HUES64 (cell line): ENCODE results near the gene SLC30A5. TPM values are rescaled to one million over a fixed set of nuclear protein-coding genes. Genes with fewer than 3 reads are reported as not detected.
"Not testable (repeated sequence)": the region's sequence is repeated elsewhere in the genome, so short reads cannot be mapped to it uniquely, and the experiment has no call there.

ENCODE experiments used
- H3K27ac ChIP-seq: 2 replicates; pipeline ENCODE4 v1.7.0; 2013; ENCODE audit warnings: low read depth, low read length, inconsistent platforms
- H3K27me3 ChIP-seq: 2 replicates; pipeline ENCODE4 v1.6.1; 2013; ENCODE audit warnings: mild to moderate bottlenecking, low read length; ENCODE audit not compliant: insufficient read depth
- H3K36me3 ChIP-seq: 2 replicates; pipeline ENCODE4 v1.6.1; 2013; ENCODE audit warnings: mild to moderate bottlenecking, low read length; ENCODE audit not compliant: insufficient read depth
- H3K4me1 ChIP-seq: 2 replicates; pipeline ENCODE4 v1.6.1; 2013; ENCODE audit warnings: mild to moderate bottlenecking, low read length, moderate library complexity; ENCODE audit not compliant: insufficient read depth
- H3K4me3 ChIP-seq: 2 replicates; pipeline ENCODE4 v1.5.1; 2013; ENCODE audit warnings: mild to moderate bottlenecking, low read length, moderate library complexity
- H3K9ac ChIP-seq: 2 replicates; pipeline ENCODE4 v1.6.1; 2013; ENCODE audit warnings: mild to moderate bottlenecking, low read depth, low read length
- H3K9me3 ChIP-seq: 2 replicates; pipeline ENCODE4 v1.6.1; 2013; ENCODE audit warnings: low read depth, low read length; ENCODE audit not compliant: insufficient read depth
- WGBS: fragments of 150-250, 120-280 bp; methylation state at CpG from one replicate; pipeline ENCODE4 v1.1.7; 2013; ENCODE audit warnings: missing lambda C conversion rate; 5-methylcytosine and 5-hydroxymethylcytosine counted together
- polyA plus RNA-seq, 2 experiments: library from polyadenylated mRNA; stranded (reverse); fragments of 50-300 nt; gene quantifications; one replicate each; pipeline ENCODE4 v1.2.3, GENCODE V29; 2013

SLC30A5 gene
- polyA plus RNA-seq (2013, experiment 1 of 2) = 24.9 TPM
- polyA plus RNA-seq (2013, experiment 2 of 2) = 26.7 TPM

DNA sequence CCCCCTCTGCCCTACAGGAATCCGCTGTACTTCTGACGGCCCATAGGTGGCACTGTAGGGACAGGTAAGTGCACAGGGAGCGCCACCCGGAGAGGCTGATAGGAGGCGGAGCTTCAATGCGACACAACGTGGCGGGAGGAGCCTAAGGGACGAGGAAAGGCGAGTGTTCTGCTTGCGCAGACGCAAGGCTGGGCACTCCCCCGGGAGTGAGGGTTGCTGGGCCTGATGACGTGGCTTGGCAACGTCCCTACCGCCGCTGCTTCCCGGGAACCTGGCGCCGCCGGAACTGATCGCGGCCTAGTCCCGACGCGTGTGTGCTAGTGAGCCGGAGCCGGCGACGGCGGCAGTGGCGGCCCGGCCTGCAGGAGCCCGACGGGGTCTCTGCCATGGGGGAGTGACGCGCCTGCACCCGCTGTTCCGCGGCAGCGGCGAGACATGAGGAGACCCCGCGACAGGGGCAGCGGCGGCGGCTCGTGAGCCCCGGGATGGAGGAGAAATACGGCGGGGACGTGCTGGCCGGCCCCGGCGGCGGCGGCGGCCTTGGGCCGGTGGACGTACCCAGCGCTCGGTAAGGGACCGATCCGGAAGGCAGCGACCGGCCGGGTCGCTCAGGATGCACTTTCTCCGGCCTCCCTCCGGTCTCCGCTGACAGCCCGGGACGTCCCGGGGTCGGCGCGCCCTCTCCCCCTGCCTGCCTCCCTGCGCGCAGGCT lies at the start of gene SLC30A5:
Gene SLC30A5, plus strand, starts transcription at position 244 of the 712 bp plus-strand sequence. Its CDS starts 242 bp downstream, at position 486.
- H3K9ac ChIP-seq = peak within 1 kb of the TSS; percentile 80
- no peaks in the 10 kb centered on the region for H3K9me3 ChIP-seq
- H3K27me3 ChIP-seq = no peaks in the 10 kb centered on the region
- under 1% methylated on average over 79 of the region's 79 CpGs for WGBS
- H3K36me3 ChIP-seq = peaks cover 9% of the 10 kb centered on the region; the same call in 1 of the 2 replicates
- peak within 1 kb of the TSS; percentile 71; the same call in 1 of the 2 replicates for H3K27ac ChIP-seq
- H3K4me1 ChIP-seq = peaks cover 5% of the 10 kb centered on the region; the same call in 1 of the 2 replicates
- peak within 1 kb of the TSS; percentile 77 for H3K4me3 ChIP-seq

DNA sequence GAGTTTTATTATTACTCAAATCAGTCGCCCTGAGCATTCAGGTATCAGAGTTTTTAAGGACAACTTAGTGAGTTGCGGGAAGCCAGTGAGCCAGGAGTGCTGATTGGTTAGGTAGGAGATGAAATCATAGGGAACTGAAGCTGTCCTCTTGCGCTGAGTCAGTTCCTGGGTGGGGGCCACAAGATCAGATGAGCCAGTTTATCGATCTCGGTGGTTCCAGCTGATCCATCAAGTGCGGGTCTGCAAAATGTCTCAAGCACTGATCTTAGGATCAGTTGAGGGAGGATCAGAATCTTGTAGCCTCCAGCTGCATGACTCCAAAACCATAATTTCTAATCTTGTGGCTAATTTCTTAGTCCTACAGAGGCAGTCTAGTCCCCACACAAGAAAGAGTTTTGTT lies 48.6 kb upstream of the SLC30A5 start:
- H3K27ac ChIP-seq, H3K27me3 ChIP-seq, H3K36me3 ChIP-seq, H3K4me3 ChIP-seq, H3K9ac ChIP-seq, H3K4me1 ChIP-seq, H3K9me3 ChIP-seq: not testable (repeated sequence)
- 96% methylated on average over 6 of the region's 6 CpGs for WGBS

DNA sequence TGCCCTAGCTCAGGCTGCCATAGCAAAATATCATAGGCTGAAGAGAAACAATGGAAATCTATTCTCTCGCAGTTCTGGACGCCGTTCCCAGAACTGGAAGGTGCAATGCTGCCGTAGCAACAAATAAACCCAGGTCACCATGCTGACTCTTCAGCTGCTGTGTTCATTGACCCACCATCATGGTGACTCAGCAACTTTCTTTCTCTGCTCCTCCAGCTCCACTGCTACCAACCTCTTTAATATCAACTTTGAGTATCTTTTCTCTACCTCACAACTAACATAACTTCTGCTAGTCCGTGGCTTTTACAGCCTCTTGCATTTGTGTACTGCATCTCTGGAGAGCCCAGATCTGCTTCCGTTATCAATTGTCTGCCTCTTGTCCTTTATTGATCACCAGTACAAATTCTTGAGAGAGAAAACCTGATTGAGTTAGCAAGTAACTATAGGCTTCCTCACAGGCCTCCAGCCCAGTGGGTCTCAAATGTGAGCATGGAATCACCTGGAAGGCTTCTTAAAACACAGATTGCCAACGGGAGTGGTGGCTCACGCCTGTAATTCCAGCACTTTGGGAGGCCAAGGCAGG lies 47.3 kb upstream of the SLC30A5 start:
- Histone ChIP-seq H3K36me3 (no peaks in the 10 kb centered on the region), H3K27me3 (no peaks in the 10 kb centered on the region), H3K9ac (no peak overlapping the region), H3K4me1 (no peaks in the 10 kb centered on the region), H3K27ac (no peak overlapping the region), H3K4me3 (no peak overlapping the region), H3K9me3 (no peaks in the 10 kb centered on the region)
- 93% methylated on average over 8 of the region's 8 CpGs for WGBS

DNA sequence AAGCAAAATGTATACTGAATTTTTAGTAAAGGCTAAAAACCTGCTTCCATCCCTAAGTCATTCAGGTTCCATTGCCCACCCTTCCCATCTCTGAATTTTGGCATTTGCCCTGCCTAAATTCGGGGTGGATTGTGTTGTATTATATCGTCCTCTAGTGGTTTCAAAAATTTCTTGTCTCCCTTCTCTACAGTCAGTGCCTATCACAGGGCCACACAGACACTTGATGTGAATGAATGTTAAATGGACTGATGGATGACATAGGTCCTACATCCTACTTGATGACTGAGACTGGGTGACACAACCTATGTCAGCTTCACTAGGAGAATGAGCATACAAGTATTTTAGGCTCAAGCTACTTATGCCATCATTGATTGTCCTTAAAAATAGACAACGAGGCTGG lies 45.6 kb upstream of the SLC30A5 start:
- Histone ChIP-seq H3K27ac (no peak overlapping the region), H3K4me1 (no peaks in the 10 kb centered on the region), H3K36me3 (no peaks in the 10 kb centered on the region), H3K9ac (no peak overlapping the region), H3K27me3 (no peaks in the 10 kb centered on the region), H3K4me3 (no peak overlapping the region), H3K9me3 (no peaks in the 10 kb centered on the region)
- 49% methylated on average over 2 of the region's 3 CpGs for WGBS

DNA sequence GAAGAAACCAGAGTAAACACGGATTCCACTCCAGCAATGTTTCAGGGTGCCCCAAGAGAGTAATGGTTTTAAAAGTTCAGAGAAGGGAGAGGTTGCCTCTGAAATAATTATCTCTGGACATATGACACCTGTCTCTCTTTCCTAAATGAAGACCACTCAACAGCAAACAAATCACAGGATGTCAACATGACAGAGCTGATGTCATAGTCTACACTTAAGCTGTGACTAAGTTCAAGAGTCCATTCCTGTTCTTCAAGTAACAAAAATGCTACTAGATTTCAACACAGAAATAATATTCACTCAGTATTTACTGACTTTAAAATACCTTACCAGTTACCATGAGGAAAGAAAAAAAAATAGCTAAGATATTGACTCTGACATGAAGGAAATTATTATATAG lies 44.7 kb upstream of the SLC30A5 start:
- no peak overlapping the region for H3K27ac ChIP-seq
- no peak overlapping the region for H3K4me3 ChIP-seq
- no peak overlapping the region for H3K9ac ChIP-seq
- H3K9me3 ChIP-seq = no peaks in the 10 kb centered on the region
- H3K36me3 ChIP-seq = no peaks in the 10 kb centered on the region
- 90% methylated on average over 1 of the region's 1 CpG for WGBS
- H3K4me1 ChIP-seq = no peaks in the 10 kb centered on the region
- no peaks in the 10 kb centered on the region for H3K27me3 ChIP-seq

DNA sequence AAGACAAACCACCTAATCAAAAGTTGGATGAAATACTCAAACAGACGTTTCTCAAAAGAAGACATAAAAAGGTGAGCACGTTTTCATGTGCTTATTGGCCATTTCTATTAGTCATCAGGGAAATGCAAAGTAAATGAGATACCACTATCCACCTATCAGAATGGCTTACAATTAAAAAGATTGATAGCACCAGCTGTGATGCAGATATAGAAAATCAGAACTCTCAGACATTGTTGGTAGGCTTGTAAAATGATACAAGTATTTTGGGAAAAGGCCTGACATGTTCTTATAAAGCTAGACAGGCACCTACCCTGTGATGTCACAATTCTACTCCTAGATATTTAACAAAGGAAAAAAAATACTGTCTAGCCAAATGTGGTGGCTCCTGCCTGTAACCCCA lies 44.0 kb upstream of the SLC30A5 start:
- Histone ChIP-seq H3K9me3 (no peaks in the 10 kb centered on the region), H3K36me3 (no peaks in the 10 kb centered on the region), H3K4me1 (no peaks in the 10 kb centered on the region), H3K9ac (no peak overlapping the region), H3K27ac (no peak overlapping the region), H3K27me3 (no peaks in the 10 kb centered on the region), H3K4me3 (no peak overlapping the region)
- 70% methylated on average over 2 of the region's 2 CpGs for WGBS

DNA sequence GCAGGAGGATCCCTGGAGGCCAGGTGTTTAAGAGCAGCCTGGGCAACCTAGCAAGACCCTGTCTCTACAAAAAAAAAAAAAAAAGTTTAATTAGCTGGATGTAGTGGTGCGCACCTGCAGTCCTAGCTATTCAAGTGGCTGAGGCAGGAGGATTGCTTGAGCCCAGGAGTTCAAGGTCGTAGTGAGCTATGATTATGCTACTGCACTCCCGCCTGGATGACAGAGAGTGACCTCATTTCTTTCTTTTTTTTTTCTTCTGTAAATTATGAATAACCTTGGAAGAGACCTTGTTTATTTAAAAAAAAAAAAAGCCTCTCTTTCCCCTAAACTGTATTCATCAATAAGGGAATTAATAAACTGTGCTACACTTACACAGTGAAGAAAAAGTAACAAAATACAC lies 43.6 kb upstream of the SLC30A5 start:
- no peaks in the 10 kb centered on the region for H3K4me1 ChIP-seq
- H3K9me3 ChIP-seq = no peaks in the 10 kb centered on the region
- H3K9ac ChIP-seq = no peak overlapping the region
- no peaks in the 10 kb centered on the region for H3K36me3 ChIP-seq
- H3K27me3 ChIP-seq = no peaks in the 10 kb centered on the region
- WGBS = 96% methylated on average over 2 of the region's 3 CpGs
- no peak overlapping the region for H3K4me3 ChIP-seq
- H3K27ac ChIP-seq = no peak overlapping the region

DNA sequence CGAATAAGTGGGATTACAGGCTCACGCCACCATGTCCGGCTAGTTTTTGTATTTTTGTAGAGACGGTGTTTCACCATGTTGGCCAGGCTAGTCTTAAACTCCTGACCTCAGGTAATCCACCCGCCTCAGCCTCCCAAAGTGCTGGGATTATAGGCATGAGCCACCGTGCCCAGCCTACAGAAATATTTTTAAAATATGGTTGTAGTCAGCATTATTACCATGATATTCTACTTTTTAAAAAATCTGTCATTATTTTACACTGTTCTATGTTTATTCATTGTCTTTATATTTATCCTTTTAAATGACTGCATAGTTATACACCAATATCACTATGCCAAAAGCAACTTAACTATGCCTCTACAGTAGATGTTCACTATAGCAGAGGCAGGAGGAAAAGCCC lies 41.6 kb upstream of the SLC30A5 start:
- no peaks in the 10 kb centered on the region for H3K36me3 ChIP-seq
- 89% methylated on average over 5 of the region's 6 CpGs for WGBS
- no peaks in the 10 kb centered on the region for H3K9me3 ChIP-seq
- H3K27me3 ChIP-seq = no peaks in the 10 kb centered on the region
- no peak overlapping the region for H3K4me3 ChIP-seq
- H3K27ac ChIP-seq = no peak overlapping the region
- no peak overlapping the region for H3K9ac ChIP-seq
- H3K4me1 ChIP-seq = no peaks in the 10 kb centered on the region

DNA sequence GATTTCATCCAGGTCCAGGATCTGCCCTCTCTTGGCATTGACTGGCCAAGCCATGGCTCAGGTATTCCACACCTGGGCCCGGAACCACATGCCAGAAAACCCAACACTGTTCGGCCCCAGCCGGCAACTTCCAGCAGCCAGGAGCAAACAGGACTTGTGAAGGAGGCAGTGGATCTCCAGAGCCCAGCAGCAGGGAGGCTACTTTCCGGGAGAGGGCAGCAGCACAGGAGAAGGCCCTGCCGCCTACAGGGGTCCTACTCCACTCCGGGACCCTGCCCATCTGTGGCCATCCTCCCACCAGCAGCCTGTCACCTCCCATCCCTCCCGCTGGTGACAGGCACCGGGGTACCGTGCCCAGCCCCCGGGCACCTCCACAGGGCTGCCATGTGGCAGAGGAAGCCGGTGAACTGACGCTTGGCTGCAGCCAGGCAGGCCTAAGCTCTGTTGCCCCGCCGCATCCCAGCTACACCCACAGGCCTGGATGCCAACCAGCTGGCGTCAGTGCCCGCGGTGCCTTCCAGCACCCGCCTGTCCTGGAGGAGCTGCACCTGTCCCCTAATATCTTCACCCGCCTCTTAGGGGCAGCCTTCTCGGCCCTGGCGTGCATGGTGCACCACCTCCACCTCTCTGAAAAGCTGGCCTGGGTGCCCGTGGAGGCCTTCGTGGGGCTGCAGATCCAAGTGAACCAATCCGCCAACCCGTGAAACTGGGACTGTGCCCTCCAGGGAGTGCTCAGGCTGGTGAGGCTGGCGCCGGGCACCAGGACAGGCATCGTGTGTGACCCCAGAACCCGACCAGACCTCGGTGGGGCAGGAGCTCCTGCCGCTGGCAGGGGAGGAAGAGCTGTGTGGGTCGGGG lies 18.9 kb upstream of the SLC30A5 start:
- H3K36me3 ChIP-seq = no peaks in the 10 kb centered on the region
- no peak overlapping the region for H3K4me3 ChIP-seq
- H3K9ac ChIP-seq = no peak overlapping the region
- H3K4me1 ChIP-seq = no peaks in the 10 kb centered on the region
- H3K9me3 ChIP-seq = no peaks in the 10 kb centered on the region
- H3K27ac ChIP-seq = no peak overlapping the region
- H3K27me3 ChIP-seq = no peaks in the 10 kb centered on the region
- 95% methylated on average over 32 of the region's 32 CpGs for WGBS

DNA sequence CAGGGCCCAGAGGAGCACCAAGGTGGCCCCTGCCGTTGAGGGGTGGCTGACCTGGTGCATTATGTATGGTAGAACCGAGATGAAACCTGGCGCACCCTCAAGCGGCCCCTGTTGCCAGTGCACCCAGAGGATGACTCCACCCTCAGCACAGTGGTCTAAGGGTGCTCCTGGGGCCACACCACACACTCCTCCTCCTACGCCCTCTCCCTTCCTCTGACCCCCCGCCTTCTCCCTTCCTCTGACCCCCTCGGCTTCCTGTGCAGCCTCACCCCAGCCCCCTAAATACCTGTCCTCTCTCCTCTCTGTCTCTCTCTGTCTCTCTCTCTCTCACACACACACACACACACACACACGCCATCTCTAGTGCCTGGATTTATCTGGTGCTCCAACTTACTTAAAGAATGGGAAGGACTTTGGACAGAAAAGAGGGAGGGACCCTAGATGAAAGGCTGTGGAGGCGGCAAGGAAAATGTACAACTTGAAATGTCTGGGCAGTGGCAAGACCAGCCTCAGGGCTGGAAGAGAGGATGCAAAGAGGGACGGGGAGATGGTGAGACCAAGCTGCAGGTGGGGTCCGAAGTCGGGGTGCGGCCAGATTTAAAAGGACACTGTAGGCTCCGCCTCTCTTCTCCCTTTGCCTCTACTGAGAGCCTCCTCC lies 18.2 kb upstream of the SLC30A5 start:
- Histone ChIP-seq H3K4me1 (no peaks in the 10 kb centered on the region), H3K27me3 (no peaks in the 10 kb centered on the region), H3K9me3 (no peaks in the 10 kb centered on the region), H3K9ac (no peak overlapping the region), H3K4me3 (no peak overlapping the region), H3K36me3 (no peaks in the 10 kb centered on the region), H3K27ac (no peak overlapping the region)
- 86% methylated on average over 13 of the region's 14 CpGs for WGBS
